HL-60 (cell line): ENCODE data around the gene NT5DC3.

Experiments
- DNase-seq, 2 experiments: peaks; one replicate each; pipeline ENCODE4 v3.0.0-alpha.2; 2010 to 2020; ENCODE audit warnings: low read depth in 1 of 2, low spot score in 1 of 2
- H3K27ac ChIP-seq: fragments of 250-450 bp; sonication (Bioruptor Pico); replicated peaks from 2 replicates; pipeline ENCODE4 v1.5.1; 2020; ENCODE audit warnings: mild to moderate bottlenecking, moderate library complexity
- H3K27me3 ChIP-seq: fragments of 250-450 bp; sonication (Bioruptor Pico); 2 replicates; pipeline ENCODE4 v1.5.1; 2021; ENCODE audit warnings: mild to moderate bottlenecking, moderate library complexity; ENCODE audit not compliant: insufficient read depth, poor library complexity, severe bottlenecking
- H3K4me3 ChIP-seq: replicated peaks from 2 replicates; pipeline ENCODE4 v1.5.1; 2011; ENCODE audit warnings: mild to moderate bottlenecking, control low read depth, low read length; ENCODE audit not compliant: insufficient read depth
- CTCF ChIP-seq: IDR thresholded peaks from one replicate; pipeline ENCODE4 v1.5.1; 2011; ENCODE audit warnings: low read length, control low read depth, inconsistent platforms; ENCODE audit not compliant: insufficient read depth
- GABPA ChIP-seq: IDR thresholded peaks from 2 replicates; pipeline ENCODE4 v1.6.1; 2012; ENCODE audit warnings: low read depth
- POLR2AphosphoS5 ChIP-seq: IDR thresholded peaks from 2 replicates; pipeline ENCODE4 v1.6.1; 2012; ENCODE audit warnings: low read depth
- REST ChIP-seq: IDR thresholded peaks from 2 replicates; pipeline ENCODE4 v1.6.1; 2012; ENCODE audit warnings: low read depth; ENCODE audit not compliant: insufficient replicate concordance
- SPI1 ChIP-seq: IDR thresholded peaks from 2 replicates; pipeline ENCODE4 v1.6.1; 2012; ENCODE audit warnings: low read depth, mild to moderate bottlenecking, borderline replicate concordance

NT5DC3 gene

GRCh38 chr12:103884316-103884715, 43.3 kb upstream of the NT5DC3 start:
- Histone ChIP-seq H3K27ac (no peak overlapping the region), H3K27me3 (no peaks in the 10 kb centered on the region), H3K4me3 (no peak overlapping the region)
- TF ChIP-seq POLR2AphosphoS5 (no peak), GABPA (no peak), REST (no peak), CTCF (peak; percentile 49), SPI1 (peak; percentile 92)
- peak in 1 of 2 experiments; percentile 58 for DNase-seq

- no peak overlapping the region for H3K27ac ChIP-seq
- no peaks in the 10 kb centered on the region for H3K27me3 ChIP-seq
- no peak for DNase-seq
- H3K4me3 ChIP-seq, result no peak overlapping the region
- TF ChIP-seq SPI1 (no peak), POLR2AphosphoS5 (no peak), REST (no peak), GABPA (no peak), CTCF (no peak)
Observed at GRCh38 chr12:103883908-103884307, 42.9 kb upstream of the NT5DC3 start.

DNA sequence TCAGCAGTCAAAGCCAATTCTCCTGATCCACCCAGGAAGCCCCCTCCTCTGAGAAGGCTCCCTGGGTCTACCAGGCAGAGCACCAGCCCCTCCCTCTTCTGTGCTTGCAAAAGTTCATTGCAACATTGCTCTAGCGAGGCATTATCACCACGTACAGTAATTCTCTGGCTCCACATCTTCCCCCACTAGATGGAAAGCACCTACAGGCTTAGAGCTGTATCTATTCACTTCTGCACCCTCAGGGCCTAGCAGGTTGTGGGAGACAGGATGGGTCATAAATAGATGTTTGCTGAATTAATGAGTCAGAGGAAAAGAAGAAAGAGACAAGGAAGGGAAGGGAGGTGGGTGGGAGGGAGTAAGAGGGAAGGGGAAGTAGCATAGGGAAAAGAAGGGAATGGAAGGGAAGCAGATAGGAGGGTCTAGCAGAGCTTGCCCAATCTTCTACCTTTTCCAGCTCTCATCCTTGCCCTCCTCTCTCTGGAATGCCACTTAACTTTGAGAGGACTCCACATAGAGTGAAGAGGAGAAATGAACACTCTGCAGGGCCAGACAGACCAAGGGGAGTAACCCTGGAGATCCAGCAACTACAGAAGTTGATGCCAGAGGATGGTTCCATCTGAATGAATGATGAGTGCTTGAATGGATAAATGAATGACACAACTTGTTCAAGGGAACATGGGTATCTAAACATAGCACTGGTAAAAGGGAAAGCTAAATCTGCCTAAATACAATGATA, 42.0 kb upstream of the NT5DC3 start:
- TF ChIP-seq CTCF (no peak), POLR2AphosphoS5 (no peak), SPI1 (no peak), REST (no peak), GABPA (no peak)
- no peaks in the 10 kb centered on the region for H3K27me3 ChIP-seq
- H3K27ac ChIP-seq, result no peak overlapping the region
- H3K4me3 ChIP-seq, result no peak overlapping the region
- DNase-seq, result peak in 1 of 2 experiments; percentile 32
